ENCODE data around the gene PDE6B.

- no peak for TF ChIP-seq POLR2A (IDR thresholded peaks at IDR 0.05)
- TF ChIP-seq, protein P1, sequence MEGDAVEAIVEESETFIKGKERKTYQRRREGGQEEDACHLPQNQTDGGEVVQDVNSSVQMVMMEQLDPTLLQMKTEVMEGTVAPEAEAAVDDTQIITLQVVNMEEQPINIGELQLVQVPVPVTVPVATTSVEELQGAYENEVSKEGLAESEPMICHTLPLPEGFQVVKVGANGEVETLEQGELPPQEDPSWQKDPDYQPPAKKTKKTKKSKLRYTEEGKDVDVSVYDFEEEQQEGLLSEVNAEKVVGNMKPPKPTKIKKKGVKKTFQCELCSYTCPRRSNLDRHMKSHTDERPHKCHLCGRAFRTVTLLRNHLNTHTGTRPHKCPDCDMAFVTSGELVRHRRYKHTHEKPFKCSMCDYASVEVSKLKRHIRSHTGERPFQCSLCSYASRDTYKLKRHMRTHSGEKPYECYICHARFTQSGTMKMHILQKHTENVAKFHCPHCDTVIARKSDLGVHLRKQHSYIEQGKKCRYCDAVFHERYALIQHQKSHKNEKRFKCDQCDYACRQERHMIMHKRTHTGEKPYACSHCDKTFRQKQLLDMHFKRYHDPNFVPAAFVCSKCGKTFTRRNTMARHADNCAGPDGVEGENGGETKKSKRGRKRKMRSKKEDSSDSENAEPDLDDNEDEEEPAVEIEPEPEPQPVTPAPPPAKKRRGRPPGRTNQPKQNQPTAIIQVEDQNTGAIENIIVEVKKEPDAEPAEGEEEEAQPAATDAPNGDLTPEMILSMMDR (IDR thresholded peaks at IDR 0.05): no peak
- TF ChIP-seq EP300 (IDR thresholded peaks at IDR 0.05): no peak
Observed at GRCh38 chr4:707929-708630, 82.7 kb downstream of the PDE6B start.

All from gastroesophageal sphincter (tissue), 3 donors.